ENCODE results near the gene GMCL1. TPM values are rescaled to one million over a fixed set of nuclear protein-coding genes. Genes with fewer than 3 reads are reported as not detected.

Gene GMCL1, protein sequence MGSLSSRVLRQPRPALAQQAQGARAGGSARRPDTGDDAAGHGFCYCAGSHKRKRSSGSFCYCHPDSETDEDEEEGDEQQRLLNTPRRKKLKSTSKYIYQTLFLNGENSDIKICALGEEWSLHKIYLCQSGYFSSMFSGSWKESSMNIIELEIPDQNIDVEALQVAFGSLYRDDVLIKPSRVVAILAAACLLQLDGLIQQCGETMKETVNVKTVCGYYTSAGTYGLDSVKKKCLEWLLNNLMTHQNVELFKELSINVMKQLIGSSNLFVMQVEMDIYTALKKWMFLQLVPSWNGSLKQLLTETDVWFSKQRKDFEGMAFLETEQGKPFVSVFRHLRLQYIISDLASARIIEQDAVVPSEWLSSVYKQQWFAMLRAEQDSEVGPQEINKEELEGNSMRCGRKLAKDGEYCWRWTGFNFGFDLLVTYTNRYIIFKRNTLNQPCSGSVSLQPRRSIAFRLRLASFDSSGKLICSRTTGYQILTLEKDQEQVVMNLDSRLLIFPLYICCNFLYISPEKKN
- total RNA-seq = 10 to 100 TPM; 11.9 to 15.6 (median 13.4) TPM

DNA sequence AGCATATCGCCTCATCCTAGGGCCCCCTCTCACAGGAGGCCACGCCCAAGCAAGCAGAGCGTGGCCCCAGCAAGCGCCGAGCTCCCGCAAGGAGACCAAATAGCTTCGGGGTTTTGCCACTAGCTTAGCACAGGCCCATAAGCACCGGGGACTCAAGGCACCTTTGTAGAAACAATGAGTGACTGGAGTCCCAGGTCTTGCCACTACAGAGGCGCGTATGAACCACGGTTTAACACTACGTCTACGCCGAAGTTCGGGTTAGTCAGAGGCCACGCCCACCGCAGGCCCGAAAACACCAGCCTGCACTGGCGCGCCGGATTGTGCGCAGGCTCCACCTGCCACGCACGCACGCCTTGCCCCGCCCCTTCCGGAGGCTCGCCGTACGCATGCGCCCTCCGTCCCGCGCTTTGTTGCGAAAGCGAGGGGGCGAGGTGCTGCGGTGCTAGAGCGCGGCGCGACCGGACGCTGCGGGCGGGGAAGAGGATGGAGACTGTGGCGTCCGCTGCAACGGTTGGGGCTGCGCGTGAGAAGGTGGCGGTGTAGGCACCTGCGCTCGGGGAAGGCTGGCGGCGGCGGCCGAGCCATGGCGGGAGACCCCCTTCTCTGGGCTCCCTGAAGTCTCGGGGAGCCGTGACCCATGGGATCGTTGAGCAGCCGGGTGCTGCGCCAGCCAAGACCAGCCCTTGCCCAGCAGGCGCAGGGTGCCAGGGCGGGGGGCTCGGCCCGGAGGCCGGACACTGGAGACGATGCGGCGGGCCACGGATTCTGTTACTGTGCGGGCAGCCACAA is at the start of gene GMCL1:
Gene GMCL1 (plus strand): TSS at position 405 of the 789 bp plus-strand sequence. CDS start 233 bp downstream, at position 638.
- TF ChIP-seq POLR2A (IDR thresholded peaks at IDR 0.05) = peak in 3 of 4 donors; percentile 63 to 93 (median 86)
- TF ChIP-seq, protein P1, sequence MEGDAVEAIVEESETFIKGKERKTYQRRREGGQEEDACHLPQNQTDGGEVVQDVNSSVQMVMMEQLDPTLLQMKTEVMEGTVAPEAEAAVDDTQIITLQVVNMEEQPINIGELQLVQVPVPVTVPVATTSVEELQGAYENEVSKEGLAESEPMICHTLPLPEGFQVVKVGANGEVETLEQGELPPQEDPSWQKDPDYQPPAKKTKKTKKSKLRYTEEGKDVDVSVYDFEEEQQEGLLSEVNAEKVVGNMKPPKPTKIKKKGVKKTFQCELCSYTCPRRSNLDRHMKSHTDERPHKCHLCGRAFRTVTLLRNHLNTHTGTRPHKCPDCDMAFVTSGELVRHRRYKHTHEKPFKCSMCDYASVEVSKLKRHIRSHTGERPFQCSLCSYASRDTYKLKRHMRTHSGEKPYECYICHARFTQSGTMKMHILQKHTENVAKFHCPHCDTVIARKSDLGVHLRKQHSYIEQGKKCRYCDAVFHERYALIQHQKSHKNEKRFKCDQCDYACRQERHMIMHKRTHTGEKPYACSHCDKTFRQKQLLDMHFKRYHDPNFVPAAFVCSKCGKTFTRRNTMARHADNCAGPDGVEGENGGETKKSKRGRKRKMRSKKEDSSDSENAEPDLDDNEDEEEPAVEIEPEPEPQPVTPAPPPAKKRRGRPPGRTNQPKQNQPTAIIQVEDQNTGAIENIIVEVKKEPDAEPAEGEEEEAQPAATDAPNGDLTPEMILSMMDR (IDR thresholded peaks at IDR 0.05) = peak in 3 of 6 experiments; percentile 12 to 51 (median 15)
- WGBS, 2 donors = 0 to 2% methylated on average over 8 to 21 of the region's 74 CpGs
- H3K27me3 ChIP-seq = no peaks in the 10 kb centered on the region
- peaks cover 7 to 40% (median 17%) of the 10 kb centered on the region in 3 donors for H3K4me1 ChIP-seq
- no peaks in the 10 kb centered on the region for H3K36me3 ChIP-seq
- H3K27ac ChIP-seq = peak within 1 kb of the TSS; percentile 93 to 98 (median 96)
- no peaks in the 10 kb centered on the region for H3K9me3 ChIP-seq
- intact Hi-C loops (cut with DNase I) = no loop called here
- peak; percentile 78 for DNase-seq
- H3K4me3 ChIP-seq = peak within 1 kb of the TSS; percentile 79 to 97 (median 94)

DNA sequence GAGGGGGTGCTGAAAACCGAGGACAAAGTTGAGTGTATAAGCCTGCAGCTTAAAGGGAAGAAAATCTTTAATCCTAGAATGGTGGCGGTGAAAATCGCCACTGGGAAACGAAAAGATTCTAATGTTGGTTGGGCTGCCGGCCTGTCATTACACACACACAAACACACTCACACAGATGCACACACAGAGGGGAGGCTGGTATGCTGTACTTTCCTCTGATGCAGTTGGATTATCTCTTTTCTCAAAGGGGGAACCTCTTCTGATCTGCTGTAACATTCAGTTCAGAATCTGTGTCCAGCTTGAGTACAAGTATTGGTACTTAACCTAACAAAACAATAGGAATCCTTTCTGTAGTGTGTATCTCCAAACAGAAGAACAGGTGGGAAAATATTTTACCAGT is 48.5 kb upstream of the GMCL1 start:
- intact Hi-C loops (cut with DNase I) = no loop called here
- no peak for DNase-seq

DNA sequence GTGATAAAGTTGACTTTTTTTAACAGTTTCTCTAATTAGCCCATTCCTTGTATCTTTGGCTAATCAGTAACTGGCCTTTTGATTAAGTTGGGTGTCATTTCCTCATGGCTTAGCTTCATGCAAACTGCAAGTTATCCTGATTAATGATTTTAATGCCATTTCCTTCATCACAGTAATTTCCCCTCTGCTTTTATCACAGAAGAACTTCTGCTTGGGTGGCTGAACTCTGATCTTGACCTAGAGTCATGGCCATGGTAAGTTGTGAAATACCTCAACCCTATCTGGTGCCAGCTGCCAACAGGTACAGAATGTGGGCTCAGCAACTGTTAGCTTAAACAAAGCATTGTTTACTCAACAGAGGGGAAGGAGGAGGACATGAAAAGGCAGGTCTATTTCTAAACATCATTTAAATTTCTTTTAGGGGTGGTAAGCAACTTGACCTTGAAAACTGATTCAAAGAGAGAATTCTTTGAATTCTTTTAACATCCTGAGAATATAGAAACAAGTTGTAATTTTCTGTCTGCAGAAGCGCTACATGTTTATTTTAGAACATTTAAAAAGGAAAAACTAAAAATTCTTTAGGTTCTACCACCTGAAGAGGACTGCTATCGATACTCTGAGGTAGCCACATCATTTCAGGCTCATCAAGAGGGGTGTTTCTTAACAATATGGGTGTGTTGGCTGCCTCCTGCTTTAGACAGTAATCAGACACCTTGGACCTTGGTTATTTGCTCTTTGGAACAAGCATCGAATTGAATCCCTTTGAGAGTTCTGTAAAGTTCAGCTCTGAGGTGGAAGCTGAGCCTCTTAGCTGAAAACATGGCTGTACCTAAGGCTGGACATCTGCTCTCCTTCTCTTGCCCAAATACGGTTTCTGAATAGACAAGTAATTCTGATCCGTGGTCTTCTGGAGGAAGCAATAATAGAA is 47.9 kb upstream of the GMCL1 start:
- intact Hi-C loops (cut with DNase I) = no loop called here
- peaks cover 0 to 34% (median 2%) of the 10 kb centered on the region in 3 donors for H3K4me1 ChIP-seq
- WGBS, 2 donors = 45 to 62% methylated on average over 5 of the region's 5 CpGs
- no peaks in the 10 kb centered on the region for H3K9me3 ChIP-seq
- H3K36me3 ChIP-seq = peaks cover 0 to 19% (median 0%) of the 10 kb centered on the region in 3 donors
- H3K27me3 ChIP-seq = no peaks in the 10 kb centered on the region
- no peak for DNase-seq
- TF ChIP-seq, protein P1 (IDR thresholded peaks at IDR 0.05) = no peak
- no peak for TF ChIP-seq POLR2A (IDR thresholded peaks at IDR 0.05)
- no peak overlapping the region for H3K4me3 ChIP-seq
- H3K27ac ChIP-seq = peak overlapping the region in 2 of 4 donors; percentile 0 to 27

More for the DNA sequence above, 48.5 kb upstream of the GMCL1 start:
- Histone ChIP-seq H3K27ac (peak overlapping the region in 1 of 4 donors; percentile 0), H3K4me3 (no peak overlapping the region), H3K36me3 (peaks cover 0 to 12% (median 0%) of the 10 kb centered on the region in 3 donors), H3K9me3 (no peaks in the 10 kb centered on the region), H3K4me1 (peaks cover 0 to 34% (median 2%) of the 10 kb centered on the region in 3 donors), H3K27me3 (no peaks in the 10 kb centered on the region)
- TF ChIP-seq POLR2A (IDR thresholded peaks at IDR 0.05) = no peak
- 66 to 70% methylated on average over 5 of the region's 5 CpGs for WGBS, 2 donors

DNA sequence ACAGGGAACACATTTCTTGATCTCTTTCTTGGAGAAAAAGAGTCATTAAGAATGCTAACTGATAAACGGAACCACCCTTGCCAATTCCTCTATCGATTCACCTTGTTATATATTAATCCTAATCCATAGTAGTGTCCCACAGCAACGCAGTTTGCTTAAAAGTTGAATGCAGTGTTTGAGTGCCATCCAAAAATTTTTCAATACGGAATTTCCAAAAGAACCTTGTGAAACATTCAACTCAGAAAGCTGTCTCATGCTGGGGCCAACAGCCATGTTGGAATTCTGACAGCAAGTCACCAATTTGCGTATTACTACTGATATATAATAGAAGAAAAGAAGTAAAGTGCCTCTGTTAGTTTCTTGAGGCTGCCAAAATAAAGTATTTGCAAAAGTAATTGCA is 45.2 kb upstream of the GMCL1 start:
- Histone ChIP-seq H3K36me3 (peaks cover 0 to 37% (median 6%) of the 10 kb centered on the region in 3 donors), H3K9me3 (no peaks in the 10 kb centered on the region), H3K4me3 (no peak overlapping the region), H3K4me1 (peaks cover 0 to 31% (median 0%) of the 10 kb centered on the region in 3 donors), H3K27ac (no peak overlapping the region), H3K27me3 (no peaks in the 10 kb centered on the region)
- no peak for DNase-seq
- WGBS, 2 donors = 91 to 93% methylated on average over 5 of the region's 5 CpGs
- no peak for TF ChIP-seq POLR2A (IDR thresholded peaks at IDR 0.05)
- TF ChIP-seq, protein P1 (IDR thresholded peaks at IDR 0.05) = no peak
- intact Hi-C loops (cut with DNase I) = no loop called here

DNA sequence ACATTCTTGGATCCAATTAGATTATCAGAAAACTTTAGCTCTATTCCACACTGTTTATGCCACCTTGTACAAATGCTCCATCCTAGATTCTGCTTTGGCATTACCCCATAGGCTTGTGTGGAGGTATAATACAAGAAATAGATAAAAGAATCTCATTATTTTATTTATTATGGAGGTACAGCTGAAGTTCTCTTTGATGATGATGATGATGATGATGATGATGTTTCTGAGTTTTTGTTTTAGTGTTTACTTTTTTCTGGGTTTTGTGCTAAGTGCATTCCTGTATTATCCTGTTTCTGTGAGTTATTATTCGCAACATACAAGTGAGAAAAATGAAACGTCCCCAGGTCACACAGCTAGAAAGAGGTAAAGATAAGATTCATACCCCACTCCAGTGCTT is 44.1 kb upstream of the GMCL1 start:
- H3K27ac ChIP-seq = no peak overlapping the region
- 89 to 97% methylated on average over 2 of the region's 2 CpGs for WGBS, 2 donors
- no peaks in the 10 kb centered on the region for H3K9me3 ChIP-seq
- intact Hi-C loops (cut with DNase I) = no loop called here
- H3K36me3 ChIP-seq = peaks cover 0 to 46% (median 6%) of the 10 kb centered on the region in 3 donors
- TF ChIP-seq POLR2A (IDR thresholded peaks at IDR 0.05) = no peak
- TF ChIP-seq, protein P1 (IDR thresholded peaks at IDR 0.05) = no peak
- H3K27me3 ChIP-seq = no peaks in the 10 kb centered on the region
- H3K4me1 ChIP-seq = peaks cover 0 to 32% (median 0%) of the 10 kb centered on the region in 3 donors
- DNase-seq = no peak
- no peak overlapping the region for H3K4me3 ChIP-seq
